Activated CD4-positive, alpha-beta T cell treated with anti-CD3 and anti-CD28 coated beads for 24 hours (primary cell): Measurements from ENCODE around the gene SELENOI.
"Not testable (repeated sequence)": the region's sequence is repeated elsewhere in the genome, so short reads cannot be mapped to it uniquely, and the experiment has no call there.

Source experiments
- DNase-seq, 2 donors: peaks; one replicate each; pipeline ENCODE4 v3.0.0-alpha.2; 2020; ENCODE audit warnings: low read depth in 2 of 2

SELENOI gene, protein sequence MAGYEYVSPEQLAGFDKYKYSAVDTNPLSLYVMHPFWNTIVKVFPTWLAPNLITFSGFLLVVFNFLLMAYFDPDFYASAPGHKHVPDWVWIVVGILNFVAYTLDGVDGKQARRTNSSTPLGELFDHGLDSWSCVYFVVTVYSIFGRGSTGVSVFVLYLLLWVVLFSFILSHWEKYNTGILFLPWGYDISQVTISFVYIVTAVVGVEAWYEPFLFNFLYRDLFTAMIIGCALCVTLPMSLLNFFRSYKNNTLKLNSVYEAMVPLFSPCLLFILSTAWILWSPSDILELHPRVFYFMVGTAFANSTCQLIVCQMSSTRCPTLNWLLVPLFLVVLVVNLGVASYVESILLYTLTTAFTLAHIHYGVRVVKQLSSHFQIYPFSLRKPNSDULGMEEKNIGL

DNA sequence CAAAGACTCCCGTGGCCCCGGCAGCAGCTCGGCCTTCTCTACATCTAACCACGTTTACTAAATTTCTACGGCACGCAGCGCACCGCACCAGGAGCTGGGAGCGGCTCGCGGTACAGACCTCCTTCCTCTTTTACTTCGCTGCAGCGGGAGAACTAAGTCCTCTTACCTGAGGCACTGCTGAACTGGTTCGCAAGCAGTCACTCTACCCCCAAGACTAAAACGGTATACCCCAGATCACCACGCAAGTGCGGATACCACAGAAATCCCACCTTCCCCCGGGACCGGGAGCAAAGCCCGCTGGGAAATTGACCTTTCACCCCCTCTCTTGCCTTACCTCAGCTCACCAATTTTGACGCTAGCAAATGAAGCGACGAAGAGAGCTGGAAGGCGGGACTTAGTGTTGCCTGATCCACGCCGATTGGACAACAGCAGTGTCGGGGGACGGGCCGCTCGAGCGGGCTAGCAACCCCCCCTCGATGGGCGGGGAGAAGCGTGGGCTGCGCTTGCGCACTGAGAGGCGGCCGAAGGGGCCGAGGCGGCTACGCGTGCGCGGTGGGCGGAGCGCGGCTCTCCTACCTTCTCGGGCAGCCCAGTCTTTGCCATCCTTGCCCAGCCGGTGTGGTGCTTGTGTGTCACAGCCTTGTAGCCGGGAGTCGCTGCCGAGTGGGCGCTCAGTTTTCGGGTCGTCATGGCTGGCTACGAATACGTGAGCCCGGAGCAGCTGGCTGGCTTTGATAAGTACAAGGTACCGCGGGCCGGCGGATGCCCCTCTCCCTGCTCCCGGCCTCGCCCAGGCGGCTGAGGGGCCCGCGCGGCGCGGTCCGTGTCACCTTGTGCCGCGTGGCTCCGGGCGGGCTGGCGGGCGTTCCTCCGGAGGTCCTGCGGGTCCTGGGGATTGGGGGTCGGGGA lies at the start of gene SELENOI:
Gene SELENOI, plus strand, starts transcription at position 599 of the 909 bp plus-strand sequence. Its CDS starts 90 bp downstream, at position 689.
- DNase-seq: peak; percentile 98 to 99

DNA sequence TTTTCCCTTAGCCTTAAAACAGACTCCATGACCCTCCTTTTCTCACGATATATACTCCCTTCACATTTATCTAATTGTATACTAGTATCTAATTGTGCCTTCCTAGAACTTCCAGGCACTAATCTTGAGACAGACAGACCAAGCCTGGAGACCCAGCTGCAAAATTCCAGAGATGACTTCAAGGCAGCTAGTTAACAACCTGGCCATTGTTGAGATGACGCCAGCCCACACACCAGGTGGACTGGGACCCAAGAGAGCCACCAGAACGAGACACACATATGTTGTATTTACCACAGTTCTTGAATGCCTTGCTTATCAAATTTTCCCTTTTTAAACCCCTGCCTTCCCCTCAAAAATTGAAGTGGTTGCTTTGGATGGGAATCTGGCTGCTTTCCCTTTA lies 48.9 kb upstream of the SELENOI start:
- no peak for DNase-seq

DNA sequence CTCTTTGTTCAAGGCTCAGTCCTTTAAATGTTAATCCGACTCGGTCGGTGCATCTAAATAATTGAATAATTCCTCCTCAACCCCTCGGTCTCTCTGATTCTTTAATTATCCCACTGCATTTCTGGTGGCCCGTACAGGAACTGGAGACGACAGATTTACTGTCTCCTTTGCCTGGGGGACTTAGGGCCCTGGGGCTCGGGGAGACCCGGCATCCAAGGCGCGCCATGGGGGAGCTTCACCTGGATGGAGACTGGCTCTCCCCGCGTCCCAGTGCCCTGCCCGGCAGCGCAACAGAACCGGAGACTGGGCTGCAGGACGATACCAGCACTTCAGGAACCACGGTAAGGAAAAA lies 47.7 kb upstream of the SELENOI start:
- DNase-seq: no peak

DNA sequence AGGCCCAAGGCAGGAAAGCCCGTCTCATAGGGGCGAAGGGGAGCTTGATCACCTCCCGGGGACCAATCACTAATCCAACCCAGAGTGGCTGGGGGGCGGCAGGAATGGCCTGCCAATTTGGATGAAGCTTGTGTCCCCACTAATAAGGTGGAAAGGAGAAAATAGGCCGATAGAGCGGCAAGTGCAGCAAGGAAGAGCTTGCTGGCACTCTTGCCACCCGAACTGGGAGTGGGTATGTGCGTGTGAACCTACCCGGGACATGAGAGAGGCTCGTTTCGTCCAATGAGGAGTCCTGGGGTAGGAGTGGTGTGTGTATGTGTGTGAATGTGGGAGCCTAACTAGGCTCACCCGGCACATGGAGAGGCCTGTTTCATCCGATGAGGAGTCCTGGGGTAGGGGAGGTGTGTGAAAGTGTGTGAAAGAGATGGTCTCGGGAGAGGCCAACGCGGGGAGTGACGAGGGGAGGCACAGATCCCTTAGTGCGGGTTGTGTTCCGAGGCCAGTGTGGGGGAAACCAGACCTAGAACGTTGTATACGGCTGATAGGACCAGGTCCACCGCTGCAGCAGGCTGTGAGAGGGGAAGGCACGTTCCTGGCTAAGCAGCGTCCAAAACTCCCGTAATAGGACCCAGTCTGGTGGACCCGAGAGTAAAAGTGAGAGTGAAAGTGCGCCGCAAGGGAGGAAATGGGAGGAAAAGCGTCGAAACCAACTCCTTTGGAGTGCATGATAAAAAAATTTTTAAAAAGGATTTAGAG lies 47.1 kb upstream of the SELENOI start:
- DNase-seq: peak in 1 of 2 donors; percentile 6

DNA sequence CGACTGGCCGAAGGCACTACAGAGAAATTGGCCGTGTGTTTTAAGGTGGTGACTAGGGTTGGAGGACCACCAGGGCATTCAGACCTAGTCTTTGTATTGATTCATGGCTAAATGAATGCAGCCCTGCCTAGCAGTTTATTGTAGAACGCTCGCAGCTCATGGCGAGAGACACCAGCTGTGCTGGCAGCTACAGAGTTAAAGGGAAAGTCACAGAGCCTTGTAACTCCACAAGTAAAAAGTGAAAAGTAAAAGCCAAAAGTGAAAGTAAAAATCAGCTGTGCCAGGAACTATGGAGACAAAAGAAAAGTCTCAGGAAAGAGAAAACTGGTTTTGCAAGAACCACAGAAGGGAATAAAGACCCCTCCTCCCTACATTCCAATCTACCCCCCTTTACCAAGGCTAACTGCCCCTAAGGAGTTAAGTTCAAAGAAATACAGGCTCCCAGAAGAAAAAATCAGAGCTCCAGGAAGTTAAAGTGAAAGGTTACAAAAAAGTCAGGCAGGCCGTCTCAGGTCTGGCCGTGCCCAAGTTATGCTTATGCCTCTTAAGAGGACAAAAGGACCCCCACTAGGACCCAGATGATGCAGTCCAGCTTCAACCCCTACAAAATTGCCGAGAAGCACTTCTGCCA lies 46.4 kb upstream of the SELENOI start:
- DNase-seq: no peak

DNA sequence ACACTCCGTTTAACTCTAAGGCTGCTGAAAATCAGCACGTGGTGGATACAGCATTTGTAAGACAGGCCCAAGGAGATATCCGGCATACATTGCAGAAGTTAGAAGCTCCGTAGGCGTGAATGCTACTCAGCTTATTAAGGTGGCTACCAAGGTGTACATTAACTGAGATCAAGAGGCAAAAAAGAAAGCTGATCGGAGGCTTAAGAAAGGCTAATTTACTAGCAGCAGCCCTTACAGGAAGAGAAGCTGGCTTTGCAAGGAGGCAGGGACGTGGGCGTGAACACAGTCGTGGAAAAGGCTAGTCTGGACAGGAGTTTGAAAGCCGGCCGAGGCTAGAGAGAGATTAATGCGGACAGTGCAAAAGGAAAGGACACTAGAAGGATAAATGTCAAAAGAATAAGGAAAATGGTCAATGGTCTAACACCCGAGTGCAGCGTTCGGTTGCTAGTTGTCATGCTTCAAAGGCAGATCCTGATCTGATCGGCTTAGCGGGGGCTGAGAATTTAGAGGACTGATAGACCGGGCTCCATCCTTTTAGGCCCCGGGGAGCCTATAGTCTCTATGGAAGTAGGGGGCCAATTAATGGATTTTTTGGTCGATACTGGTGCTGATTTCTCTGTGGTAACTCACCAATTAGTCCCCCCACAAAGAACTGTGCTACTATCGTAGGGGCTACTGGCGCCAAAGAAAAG lies 45.6 kb upstream of the SELENOI start:
- peak in 1 of 2 donors; percentile 14 for DNase-seq

DNA sequence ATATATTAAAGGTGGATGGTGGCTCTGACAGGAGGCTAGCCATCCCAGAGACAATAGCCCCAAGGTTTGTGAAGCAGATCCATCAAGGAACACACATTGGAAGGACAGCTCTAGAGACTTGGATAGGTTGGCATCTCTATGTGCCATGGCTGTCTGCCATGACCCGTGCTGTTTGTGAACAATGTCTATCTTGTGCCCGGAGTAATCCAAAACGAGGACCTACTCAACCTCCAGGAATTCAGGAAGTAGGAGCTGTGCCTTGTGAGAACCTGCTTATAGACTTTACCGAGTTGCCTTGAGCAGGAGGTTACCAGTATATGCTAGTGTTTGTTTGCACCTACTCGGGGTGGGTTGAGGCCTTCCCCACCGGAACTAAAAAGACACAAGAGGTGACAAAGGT lies 43.1 kb upstream of the SELENOI start:
- no peak for DNase-seq

DNA sequence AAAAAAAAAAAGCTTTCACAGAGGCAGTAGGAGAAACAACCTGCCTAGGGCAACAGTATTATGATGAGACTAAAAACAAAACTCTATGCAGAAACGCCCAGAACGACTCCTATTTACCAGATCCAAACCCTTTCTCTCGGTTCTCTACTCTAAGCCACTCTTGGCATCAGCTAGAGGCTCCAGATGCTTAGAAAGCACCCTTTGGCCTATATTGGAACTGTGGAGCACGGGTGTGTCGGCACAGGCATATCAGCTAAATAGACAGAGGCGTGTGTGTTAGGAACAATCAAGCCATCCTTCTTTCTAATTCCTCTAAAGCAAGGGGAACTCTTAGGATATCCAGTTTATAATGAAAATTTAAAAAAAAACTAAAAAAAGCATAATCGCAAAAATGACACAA lies 40.8 kb upstream of the SELENOI start:
- not testable (repeated sequence) for DNase-seq

DNA sequence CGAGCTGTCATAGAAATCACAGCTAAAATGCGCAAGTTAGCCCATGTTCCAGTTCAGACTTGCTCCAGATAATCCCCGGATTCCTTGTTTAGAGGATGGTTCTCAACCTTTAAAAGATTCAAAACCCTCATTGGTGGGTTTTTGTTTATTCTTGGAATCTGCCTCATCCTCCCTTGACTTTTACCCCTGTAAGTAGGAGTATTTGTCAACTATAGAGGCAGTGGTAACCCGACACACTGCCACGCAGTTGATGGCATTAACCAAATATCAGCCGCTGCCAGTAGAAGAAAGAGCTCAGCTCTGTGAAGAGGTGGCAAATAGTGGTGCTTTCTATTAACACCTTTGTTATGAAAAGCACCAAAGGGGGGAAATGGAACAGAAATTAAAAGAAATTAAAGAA lies 40.4 kb upstream of the SELENOI start:
- no peak for DNase-seq

DNA sequence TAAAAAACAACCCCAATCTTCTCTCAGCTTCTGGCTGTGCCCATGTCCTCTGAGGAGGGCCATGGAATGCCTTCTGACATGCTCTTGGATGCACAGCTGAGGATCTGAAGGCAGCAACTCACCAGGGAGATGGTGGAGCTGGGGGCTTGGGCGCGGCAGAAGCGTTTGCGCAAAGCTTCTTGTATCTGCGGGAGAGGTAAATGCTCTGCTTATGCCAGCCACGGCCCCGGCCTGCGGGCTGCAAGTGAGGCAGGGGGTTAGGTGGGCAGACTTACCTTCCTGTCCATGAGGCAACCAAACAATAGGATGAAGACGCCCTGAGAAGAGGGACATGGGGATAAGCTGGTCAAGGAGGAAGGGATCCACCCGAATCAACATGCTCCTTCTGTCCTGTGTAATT lies 36.0 kb upstream of the SELENOI start:
- DNase-seq: no peak

DNA sequence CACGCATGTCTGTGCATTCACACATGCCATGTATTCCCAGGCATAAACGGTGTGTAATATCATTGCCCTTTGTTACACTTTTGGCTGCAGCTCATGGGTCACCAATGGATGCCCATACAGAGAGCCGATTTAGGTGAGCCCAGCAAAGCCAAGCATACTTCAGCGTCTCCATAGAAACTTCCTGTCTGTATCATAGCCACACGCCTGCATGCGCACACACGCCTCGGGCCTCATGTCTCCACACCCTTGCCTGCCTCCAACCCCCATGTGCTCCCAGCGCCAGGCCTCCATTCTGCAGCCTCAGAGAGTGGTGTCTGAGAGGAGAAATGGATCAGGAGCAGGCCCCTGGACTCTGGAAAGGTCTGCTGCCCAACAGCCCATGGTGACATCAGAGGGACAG lies 33.5 kb upstream of the SELENOI start:
- DNase-seq: no peak

DNA sequence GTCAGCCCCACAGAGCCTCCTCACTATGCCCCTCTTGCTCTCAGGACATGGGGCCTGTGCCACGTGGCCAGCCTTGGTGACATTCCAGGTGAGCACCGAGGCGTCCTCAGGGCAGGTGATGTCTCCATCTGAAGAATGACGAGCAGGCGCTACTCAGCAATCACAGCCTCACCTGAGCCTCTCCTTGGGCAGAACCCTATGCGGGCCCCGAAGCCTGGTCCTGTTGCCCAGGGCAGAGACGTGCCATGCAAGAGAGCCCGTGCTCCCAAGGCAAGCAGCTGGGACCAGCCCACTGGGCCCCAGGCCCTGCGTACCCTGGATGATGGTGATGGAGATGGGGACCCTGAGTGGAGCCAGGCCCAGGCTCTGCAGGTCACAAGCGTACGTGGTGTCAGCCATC lies 32.5 kb upstream of the SELENOI start:
- no peak for DNase-seq

DNA sequence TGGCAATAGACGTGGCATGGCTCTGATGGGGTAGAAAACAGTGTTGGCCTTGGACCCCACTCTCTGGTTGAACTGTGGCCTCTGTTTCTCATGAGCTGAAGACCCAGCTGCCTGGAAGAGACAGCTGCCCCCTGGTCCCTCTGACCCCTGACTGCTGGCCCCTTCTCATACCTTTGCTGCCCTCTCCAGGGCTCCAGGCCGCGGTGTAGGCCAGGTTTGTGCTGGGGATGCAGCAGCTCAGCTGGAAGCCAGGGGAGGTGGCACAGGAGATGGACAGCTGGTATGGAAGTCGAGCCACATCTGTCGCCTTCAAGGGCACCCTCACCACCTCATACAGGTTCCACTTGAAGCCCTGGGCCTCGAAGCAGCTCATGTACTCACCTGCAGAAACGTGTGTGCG lies 31.7 kb upstream of the SELENOI start:
- DNase-seq: no peak

DNA sequence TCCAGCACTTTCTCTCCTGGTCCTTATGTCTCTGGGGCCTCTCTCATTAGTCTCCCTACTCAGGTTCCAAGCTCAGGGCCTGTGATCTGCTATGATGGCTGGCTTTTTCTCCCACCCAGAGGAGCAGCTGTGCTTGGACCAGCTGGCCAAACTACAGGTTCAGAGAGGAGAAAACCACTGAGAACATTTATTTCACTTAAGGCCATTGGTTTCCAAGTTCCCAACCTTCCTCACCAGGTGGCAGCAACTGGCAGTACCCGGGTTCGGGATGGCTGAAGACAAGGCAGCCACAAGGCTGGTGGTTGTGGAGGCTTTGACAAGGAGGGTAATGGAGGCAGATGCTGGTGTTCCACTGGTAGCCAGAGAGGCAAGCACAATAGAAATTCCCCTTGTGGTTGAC lies 29.9 kb upstream of the SELENOI start:
- no peak for DNase-seq

DNA sequence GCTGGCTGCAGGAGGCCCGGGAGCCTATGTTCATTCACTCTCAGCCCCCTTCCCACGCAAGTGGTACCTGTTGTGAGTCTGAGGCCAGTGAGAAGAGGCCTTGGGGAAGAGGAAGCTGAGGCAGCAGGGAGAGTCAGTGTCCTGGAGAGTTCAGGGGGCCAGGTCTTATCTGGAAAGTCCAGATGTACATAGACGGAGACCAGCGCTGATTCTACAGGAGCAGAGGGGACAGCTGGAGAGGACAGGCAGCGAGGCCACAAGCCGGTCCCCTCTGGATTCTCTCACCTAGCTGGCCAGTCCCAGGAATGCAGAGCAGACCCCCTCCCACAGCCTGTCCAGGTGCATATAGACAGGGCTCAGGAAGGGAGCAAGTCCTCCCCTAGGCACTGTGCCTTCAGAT lies 29.1 kb upstream of the SELENOI start:
- DNase-seq: no peak

DNA sequence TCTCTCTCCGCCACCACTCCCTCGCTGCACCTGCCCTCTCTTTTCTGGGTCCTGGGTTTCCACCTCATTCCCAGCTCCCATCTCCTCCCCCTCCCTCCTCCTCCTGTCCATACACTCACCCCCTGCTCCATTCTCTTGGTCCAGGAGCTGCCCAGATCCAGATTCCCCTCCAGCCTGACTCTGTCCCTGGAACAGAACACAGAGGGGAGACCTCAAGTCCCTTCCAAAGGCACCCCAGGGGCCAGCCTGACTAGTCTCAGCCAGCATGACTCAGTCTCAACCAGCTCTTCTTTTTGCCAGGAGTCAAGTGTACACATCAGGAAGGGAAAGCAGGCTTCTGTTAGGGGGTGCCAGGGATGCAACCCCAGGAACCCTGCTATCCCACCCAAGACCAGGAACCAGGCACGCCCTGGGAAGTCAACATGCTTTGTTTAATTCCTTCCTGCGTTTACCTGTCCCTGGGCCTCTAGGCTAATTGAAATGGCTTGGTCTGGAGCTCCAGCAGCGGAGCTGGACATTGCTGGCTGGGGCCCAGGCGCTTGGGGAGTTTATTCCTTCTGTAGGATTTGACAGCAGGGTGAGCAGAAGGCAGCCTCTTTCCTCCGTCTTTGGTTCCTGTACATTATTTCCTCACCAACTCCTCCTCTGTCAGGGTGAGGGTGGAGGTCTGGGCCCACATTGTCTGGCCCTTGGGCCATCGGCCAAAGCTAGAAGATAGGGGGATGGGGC lies 28.4 kb upstream of the SELENOI start:
- DNase-seq: no peak

DNA sequence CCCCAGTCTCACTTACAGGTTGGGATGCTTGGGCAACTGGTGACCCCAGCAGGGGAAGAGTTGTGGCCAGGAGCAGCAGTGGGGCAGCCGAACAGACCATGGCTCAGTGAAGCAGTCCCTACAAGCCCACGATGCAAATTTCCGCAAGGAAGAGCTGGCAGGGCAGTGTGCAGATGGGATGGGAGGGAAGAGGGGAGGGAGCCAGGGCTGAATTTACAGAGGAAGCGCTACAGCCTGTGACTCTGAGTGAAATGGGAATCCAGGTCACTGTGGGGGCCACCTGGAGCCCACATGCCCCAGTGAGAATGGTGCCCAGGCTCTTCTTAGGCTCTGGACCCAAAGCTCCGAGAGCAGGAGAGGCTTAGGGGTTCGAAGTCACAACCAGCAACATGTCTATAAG lies 27.0 kb upstream of the SELENOI start:
- DNase-seq: no peak

DNA sequence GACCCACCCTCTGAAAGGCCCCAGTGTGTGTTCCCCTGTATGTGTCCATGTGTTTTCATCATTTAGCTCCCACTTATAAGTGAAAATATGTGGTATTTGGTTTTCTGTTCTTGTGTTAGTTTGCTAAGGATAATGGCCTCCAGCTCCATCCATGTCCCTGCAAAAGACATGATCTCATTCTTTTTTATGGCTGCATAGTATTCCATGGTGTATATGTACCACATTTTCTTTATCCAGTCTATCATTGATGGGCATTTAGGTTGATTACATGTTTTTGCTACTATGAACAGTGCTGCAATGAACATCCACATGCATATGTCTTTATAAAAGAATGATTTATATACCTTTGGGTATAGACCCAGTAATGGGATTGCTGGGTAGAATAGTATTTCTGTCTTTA lies 21.5 kb upstream of the SELENOI start:
- not testable (repeated sequence) for DNase-seq

DNA sequence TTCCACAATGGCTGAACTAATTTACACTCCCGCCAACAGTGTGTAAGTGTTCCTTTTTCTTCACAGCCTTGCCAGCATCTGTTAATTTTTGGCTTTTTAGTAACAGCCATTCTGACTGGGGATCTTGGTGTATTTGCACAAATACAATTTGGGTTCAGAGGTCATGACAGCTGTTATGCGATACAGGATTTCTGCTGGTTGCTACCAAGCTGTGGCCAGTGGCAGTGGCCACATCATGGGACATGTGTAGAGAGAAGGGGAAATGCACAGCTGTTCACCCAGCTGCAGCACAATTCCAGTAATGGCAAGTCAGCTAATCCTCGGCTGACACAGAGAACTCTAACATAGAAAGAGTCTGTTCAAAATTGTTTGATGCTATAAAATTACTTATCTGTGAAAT lies 21.0 kb upstream of the SELENOI start:
- no peak for DNase-seq

DNA sequence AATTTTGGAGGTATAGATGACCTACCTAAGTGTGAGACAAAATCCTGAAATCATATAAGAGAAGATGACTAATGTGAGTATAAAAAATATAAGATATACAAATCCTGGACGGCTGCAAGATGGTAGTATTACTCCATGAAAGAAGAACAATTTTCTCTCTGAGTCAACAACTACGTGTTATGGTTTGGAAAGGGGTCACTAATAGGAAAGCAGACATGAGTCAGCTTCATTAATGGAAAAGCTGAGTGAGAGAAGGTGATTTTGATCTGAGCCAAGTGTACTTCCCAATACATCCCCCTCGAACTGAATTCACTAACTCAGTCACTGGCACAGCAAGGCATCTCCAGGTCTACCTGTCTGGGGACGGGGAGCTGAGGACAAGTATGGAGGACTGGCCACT lies 20.1 kb upstream of the SELENOI start:
- no peak for DNase-seq

DNA sequence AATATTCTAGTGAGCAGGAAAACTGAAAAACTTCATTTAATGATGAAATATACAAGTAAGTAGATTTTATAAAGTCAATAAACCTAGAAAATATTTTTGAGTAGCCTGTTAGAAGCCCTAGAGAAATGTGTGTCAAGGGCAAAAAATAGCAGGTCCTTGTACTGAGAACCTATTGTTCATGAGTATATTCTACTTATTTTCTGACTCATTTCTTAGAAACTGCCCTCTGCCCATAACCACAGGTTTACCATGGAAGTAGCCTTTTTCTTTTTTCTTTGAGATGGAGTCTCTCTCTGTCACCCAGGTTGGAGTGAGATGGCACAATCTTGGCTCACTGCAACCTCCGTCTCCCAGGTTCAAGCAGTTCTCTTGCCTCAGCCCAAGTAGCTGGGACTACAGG lies 19.4 kb upstream of the SELENOI start:
- no peak for DNase-seq
